GM12892 (cell line): ENCODE measurements around the gene DYRK1A.

ENCODE experiments used
- DNase-seq: peaks from one replicate; pipeline ENCODE4 v3.0.0; 2011; ENCODE audit not compliant: insufficient read length
- FAIRE-seq: peaks from 2 replicates; lab custom pipeline; 2011; peaks lifted over from hg19 to GRCh38; lab: Jason Lieb, UNC
- POLR2A ChIP-seq: IDR thresholded peaks from 2 replicates; pipeline ENCODE4 v1.6.1; 2011; ENCODE audit warnings: low read depth, low read length, control low read depth
- POLR2AphosphoS5 ChIP-seq: IDR thresholded peaks from 2 replicates; pipeline ENCODE4 v1.6.1; 2011; ENCODE audit warnings: low read depth, low read length, control low read depth
- TAF1 ChIP-seq: IDR thresholded peaks from 2 replicates; pipeline ENCODE4 v1.6.1; 2011; ENCODE audit warnings: low read depth, mild to moderate bottlenecking, control low read depth, low read length, borderline replicate concordance

Gene DYRK1A

GRCh38 chr21:37484535-37485474, 118.2 kb downstream of the DYRK1A start:
- TF ChIP-seq POLR2AphosphoS5: no peak
- TF ChIP-seq POLR2A: no peak
- TF ChIP-seq TAF1: no peak
- FAIRE-seq (no peak), DNase-seq (no peak)

GRCh38 chr21:37489553-37489952, 123.0 kb downstream of the DYRK1A start:
- FAIRE-seq: no peak
- TF ChIP-seq POLR2AphosphoS5 (no peak), POLR2A (no peak), TAF1 (no peak)
- DNase-seq: no peak

- FAIRE-seq: no peak
- TF ChIP-seq TAF1: no peak
- no peak for TF ChIP-seq POLR2A
- no peak for TF ChIP-seq POLR2AphosphoS5
- no peak for DNase-seq
These were observed 123.5 kb downstream of the DYRK1A start for GRCh38 chr21:37490084-37490483.

- no peak for TF ChIP-seq POLR2A
- TF ChIP-seq TAF1: no peak
- FAIRE-seq (peak; percentile 38), DNase-seq (no peak)
These were observed 130.4 kb downstream of the DYRK1A start for GRCh38 chr21:37496972-37497371.

GRCh38 chr21:37498664-37499063, 132.1 kb downstream of the DYRK1A start:
- FAIRE-seq (no peak), DNase-seq (no peak)
- TF ChIP-seq POLR2AphosphoS5: no peak
- no peak for TF ChIP-seq TAF1
- no peak for TF ChIP-seq POLR2A

- DNase-seq (no peak), FAIRE-seq (no peak)
- TF ChIP-seq POLR2AphosphoS5: no peak
These were observed 136.4 kb downstream of the DYRK1A start for GRCh38 chr21:37502947-37503346.

- no peak for TF ChIP-seq POLR2A
- TF ChIP-seq POLR2AphosphoS5: no peak
- TF ChIP-seq TAF1: no peak
- DNase-seq (no peak), FAIRE-seq (no peak)
These were observed 137.4 kb downstream of the DYRK1A start for GRCh38 chr21:37503848-37504467.

GRCh38 chr21:37505963-37506362, 139.4 kb downstream of the DYRK1A start:
- DNase-seq: no peak
- FAIRE-seq: no peak

GRCh38 chr21:37507716-37508115, 141.1 kb downstream of the DYRK1A start:
- DNase-seq (no peak), FAIRE-seq (no peak)
- TF ChIP-seq TAF1: no peak
- TF ChIP-seq POLR2A: no peak
- no peak for TF ChIP-seq POLR2AphosphoS5

More at GRCh38 chr21:37505963-37506362, 139.4 kb downstream of the DYRK1A start:
- TF ChIP-seq TAF1: no peak
- TF ChIP-seq POLR2AphosphoS5: no peak
- TF ChIP-seq POLR2A: no peak

- FAIRE-seq: no peak
- TF ChIP-seq POLR2A: no peak
- no peak for TF ChIP-seq POLR2AphosphoS5
- TF ChIP-seq TAF1: no peak
- DNase-seq: no peak
These were observed 141.8 kb downstream of the DYRK1A start for GRCh38 chr21:37508341-37508740.

GRCh38 chr21:37509802-37510393, 143.3 kb downstream of the DYRK1A start:
- TF ChIP-seq POLR2AphosphoS5: no peak
- no peak for TF ChIP-seq POLR2A
- TF ChIP-seq TAF1: no peak
- DNase-seq (no peak), FAIRE-seq (no peak)

GRCh38 chr21:37511848-37512247, 145.3 kb downstream of the DYRK1A start:
- FAIRE-seq: no peak
- DNase-seq: no peak
- no peak for TF ChIP-seq TAF1
- no peak for TF ChIP-seq POLR2A
- TF ChIP-seq POLR2AphosphoS5: no peak
